Esophagus (tissue), 2 donors: ENCODE measurements around the gene TST. TPM values are rescaled to one million over a fixed set of nuclear protein-coding genes. Genes with fewer than 3 reads are reported as not detected.
A peak's percentile ranks its signal among the peaks of the same experiment; 100 is the strongest.

ENCODE experiments used
- H3K27ac ChIP-seq, 2 donors: one replicate each; pipeline ENCODE4 v1.5.1; 2013; ENCODE audit warnings: low read depth in 2 of 2, mild to moderate bottlenecking in 2 of 2, inconsistent platforms in 1 of 2, low read length in 1 of 2, moderate library complexity in 1 of 2
- H3K27me3 ChIP-seq, 2 donors: one replicate each; pipeline ENCODE4 v1.6.1; 2013; ENCODE audit warnings: low read length in 2 of 2, control low read depth in 1 of 2, mild to moderate bottlenecking in 1 of 2; ENCODE audit not compliant: insufficient read depth in 2 of 2, control insufficient read depth in 1 of 2
- H3K36me3 ChIP-seq, 2 donors: one replicate each; pipeline ENCODE4 v1.6.1; 2013; ENCODE audit warnings: low read length in 1 of 2; ENCODE audit not compliant: control insufficient read depth in 2 of 2, insufficient read depth in 2 of 2
- H3K4me1 ChIP-seq, 2 donors: one replicate each; pipeline ENCODE4 v1.6.1; 2013; ENCODE audit warnings: low read length in 1 of 2; ENCODE audit not compliant: control insufficient read depth in 2 of 2, insufficient read depth in 2 of 2
- H3K4me3 ChIP-seq, 2 donors: one replicate each; pipeline ENCODE4 v1.5.1; 2013; ENCODE audit warnings: low read length in 2 of 2, mild to moderate bottlenecking in 2 of 2, low read depth in 1 of 2, moderate library complexity in 1 of 2
- H3K9me3 ChIP-seq, 2 donors: one replicate each; pipeline ENCODE4 v1.6.1; 2013; ENCODE audit warnings: mild to moderate bottlenecking in 2 of 2, low read depth in 1 of 2, low read length in 1 of 2, moderate library complexity in 1 of 2; ENCODE audit not compliant: control insufficient read depth in 2 of 2, insufficient read depth in 1 of 2
- WGBS, 2 donors: extraction: QIAGEN DNeasy Blood & Tissue Kit; methylation state at CpG; one replicate each; pipeline ENCODE4 v1.1.7; 2013; 5-methylcytosine and 5-hydroxymethylcytosine counted together
- polyA plus RNA-seq, 2 donors: library from polyadenylated mRNA; stranded (reverse); fragments of 200-250 nt; gene quantifications; one replicate each; pipeline ENCODE4 v1.2.3, GENCODE V29; 2013
- donor health status: healthy with polysubstance abuse.
- donor health status: Bipolar disorder and iron deficiency.

The TST gene
- polyA plus RNA-seq, result 100 to 1,000 TPM; 108 to 140 TPM

DNA sequence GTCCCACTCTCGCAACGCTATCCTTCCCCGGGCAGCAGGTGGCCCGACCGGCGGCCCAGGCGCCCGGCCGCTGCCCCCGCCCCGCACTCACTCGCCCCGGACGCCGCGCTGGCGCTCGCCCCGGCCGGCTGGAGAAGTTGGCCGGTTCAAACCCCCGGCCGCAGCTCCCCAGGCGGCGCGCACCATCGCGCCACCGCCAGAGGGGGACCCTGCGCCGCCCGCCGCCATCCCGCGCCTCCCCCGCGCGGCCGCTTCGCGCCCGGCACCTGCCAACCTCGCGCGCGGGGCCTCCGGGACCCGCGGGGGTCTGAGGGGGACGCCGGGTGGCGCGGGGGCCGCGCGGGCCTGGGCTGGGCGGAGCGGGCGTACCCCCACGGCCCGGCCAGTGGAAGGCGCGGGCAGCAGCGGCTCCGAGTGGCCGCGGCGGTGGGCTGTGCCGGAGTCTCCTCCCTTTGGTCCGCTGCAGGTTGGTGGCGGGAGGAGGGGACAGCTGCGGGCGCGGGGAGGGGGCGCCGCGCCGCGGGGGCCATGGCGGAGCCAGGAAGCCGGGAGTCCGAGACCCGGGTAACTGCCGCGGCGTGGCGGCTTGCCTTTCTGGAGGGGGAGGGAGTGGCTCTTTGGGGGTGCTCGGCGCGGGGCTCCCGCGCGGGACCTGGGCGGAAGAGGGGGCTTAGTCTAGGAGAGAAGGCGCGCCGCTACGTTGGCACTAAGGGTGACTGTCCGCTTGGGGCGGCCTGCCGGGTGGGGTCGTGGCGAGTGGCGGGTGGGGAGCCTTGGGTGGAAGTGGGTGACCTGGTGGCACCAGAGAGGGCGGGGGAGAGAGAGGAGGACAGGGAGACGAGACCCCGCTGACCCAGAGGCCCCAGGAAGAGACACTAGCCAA is at the start of gene TST, which contains the start of gene MPST:
Gene TST, minus strand, starts transcription at position 139 of the 883 bp plus-strand sequence. CDS start 715 bp downstream, outside the sequence.
Gene MPST, plus strand, starts transcription at position 434 of the 883 bp plus-strand sequence. Its CDS starts 95 bp downstream, at position 529.
- Histone ChIP-seq H3K4me3 (peak within 1 kb of the TSS; percentile 82 to 83), H3K27ac (peak within 1 kb of the TSS; percentile 93 to 95), H3K27me3 (no peaks in the 10 kb centered on the region), H3K4me1 (peaks cover 9 to 25% of the 10 kb centered on the region in 2 donors), H3K9me3 (no peaks in the 10 kb centered on the region), H3K36me3 (peaks cover 0 to 18% of the 10 kb centered on the region in 2 donors)
- 1% methylated on average over 68 to 107 of the region's 107 CpGs for whole genome bisulfite sequencing, 2 donors

DNA sequence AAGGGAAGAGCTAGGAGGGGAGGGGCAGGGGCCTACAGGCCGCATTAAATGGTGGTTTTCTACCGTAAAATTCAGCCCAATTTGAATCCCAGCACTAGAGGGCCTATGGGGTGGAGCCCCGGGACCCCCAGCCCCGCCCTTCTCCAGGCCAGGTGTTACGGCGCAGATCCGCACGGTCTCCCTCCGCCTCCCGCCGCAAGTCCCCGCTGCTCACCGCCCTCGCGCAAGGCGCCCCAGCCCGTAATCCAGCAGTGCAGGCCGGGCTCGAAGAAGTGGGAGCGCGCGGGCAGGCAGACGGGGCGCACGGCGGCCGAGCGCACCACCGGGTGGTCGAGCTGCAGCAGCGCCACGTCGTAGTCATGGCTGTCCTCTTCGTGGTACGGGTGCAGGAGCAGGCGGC is 49.6 kb upstream of the TST start:
- 7 to 13% methylated on average over 34 to 36 of the region's 36 CpGs for WGBS, 2 donors

DNA sequence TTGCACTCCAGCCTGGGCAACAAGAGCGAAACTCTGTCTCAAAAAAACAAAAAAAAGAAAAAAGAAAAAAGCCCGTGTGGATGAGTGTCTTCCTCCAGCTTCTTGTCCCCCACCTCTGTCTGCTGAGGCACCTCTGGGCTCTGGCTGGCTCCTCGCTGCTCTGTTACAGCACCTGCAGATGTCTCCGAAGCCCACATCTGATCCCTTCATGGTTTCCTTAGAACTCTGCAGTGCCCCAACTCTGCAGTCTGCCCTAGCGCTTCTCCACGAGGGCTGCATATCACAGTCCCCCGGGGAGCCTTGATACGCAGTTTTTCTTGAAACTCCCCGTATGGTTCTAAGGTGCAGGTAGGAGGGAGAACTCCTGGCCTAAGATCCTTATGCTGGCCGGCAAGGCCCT is 48.2 kb upstream of the TST start:
- no peak overlapping the region for H3K27ac ChIP-seq

More for the DNA sequence above, 49.6 kb upstream of the TST start:
- Histone ChIP-seq H3K4me1 (peaks cover 0 to 3% of the 10 kb centered on the region in 2 donors), H3K36me3 (no peaks in the 10 kb centered on the region), H3K27me3 (peaks cover 0 to 4% of the 10 kb centered on the region in 2 donors), H3K9me3 (peaks cover 0 to 3% of the 10 kb centered on the region in 2 donors), H3K27ac (no peak overlapping the region), H3K4me3 (no peak overlapping the region)

DNA sequence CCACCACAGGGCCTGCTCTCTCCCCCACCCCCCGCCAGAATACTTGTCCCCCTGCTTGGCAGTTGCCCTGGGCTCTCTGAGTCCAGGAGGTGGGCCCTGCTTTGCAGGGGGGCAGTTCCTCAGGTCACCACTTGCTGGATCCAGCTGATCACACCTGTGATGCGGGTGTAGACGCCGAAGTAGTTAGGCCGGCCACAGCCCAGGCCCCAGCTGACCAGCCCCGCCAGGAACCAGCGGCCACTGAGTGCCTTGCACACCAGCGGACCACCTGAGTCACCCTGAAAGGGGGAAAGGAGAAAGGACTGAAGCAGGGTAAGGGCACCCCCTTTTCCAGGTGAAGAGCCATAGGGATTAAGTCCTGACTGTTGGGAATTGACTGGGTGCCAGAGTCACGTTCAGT is 46.7 kb upstream of the TST start:
- 86 to 90% methylated on average over 9 of the region's 9 CpGs for WGBS, 2 donors
- Histone ChIP-seq H3K27ac (no peak overlapping the region), H3K27me3 (peaks cover 0 to 4% of the 10 kb centered on the region in 2 donors), H3K9me3 (peaks cover 0 to 3% of the 10 kb centered on the region in 2 donors), H3K36me3 (no peaks in the 10 kb centered on the region), H3K4me3 (no peak overlapping the region), H3K4me1 (peaks cover 0 to 3% of the 10 kb centered on the region in 2 donors)

More for the DNA sequence above, 48.2 kb upstream of the TST start:
- H3K4me3 ChIP-seq, result no peak overlapping the region
- peaks cover 0 to 3% of the 10 kb centered on the region in 2 donors for H3K9me3 ChIP-seq
- H3K27me3 ChIP-seq, result peaks cover 0 to 4% of the 10 kb centered on the region in 2 donors
- H3K4me1 ChIP-seq, result peaks cover 0 to 3% of the 10 kb centered on the region in 2 donors
- H3K36me3 ChIP-seq, result no peaks in the 10 kb centered on the region
- WGBS, 2 donors, result 80 to 82% methylated on average over 10 of the region's 10 CpGs

DNA sequence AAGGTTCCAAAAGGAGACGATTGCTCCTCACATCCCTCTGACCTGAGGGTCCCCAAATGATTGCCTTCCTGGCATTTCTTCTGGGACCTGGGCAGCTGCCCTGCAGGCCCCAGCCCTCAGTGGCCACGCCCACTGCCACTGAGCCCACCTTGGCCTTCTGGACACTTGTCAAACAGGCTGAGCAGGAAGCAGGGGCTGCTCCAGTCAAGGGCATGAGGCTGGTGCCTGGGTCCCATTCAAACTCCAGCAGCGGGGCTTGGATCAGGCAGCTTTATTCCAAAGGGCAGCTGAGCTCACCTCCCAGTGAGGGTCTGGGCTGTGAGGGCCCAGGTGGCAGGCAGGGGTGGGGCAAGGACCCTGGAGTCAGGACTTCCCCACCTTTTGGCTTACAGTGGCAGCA is 45.9 kb upstream of the TST start:
- Histone ChIP-seq H3K4me3 (no peak overlapping the region), H3K36me3 (no peaks in the 10 kb centered on the region), H3K27me3 (peaks cover 0 to 4% of the 10 kb centered on the region in 2 donors), H3K9me3 (peaks cover 0 to 3% of the 10 kb centered on the region in 2 donors), H3K4me1 (peaks cover 0 to 3% of the 10 kb centered on the region in 2 donors), H3K27ac (no peak overlapping the region)
- 57 to 72% methylated on average over 3 of the region's 3 CpGs for WGBS, 2 donors

DNA sequence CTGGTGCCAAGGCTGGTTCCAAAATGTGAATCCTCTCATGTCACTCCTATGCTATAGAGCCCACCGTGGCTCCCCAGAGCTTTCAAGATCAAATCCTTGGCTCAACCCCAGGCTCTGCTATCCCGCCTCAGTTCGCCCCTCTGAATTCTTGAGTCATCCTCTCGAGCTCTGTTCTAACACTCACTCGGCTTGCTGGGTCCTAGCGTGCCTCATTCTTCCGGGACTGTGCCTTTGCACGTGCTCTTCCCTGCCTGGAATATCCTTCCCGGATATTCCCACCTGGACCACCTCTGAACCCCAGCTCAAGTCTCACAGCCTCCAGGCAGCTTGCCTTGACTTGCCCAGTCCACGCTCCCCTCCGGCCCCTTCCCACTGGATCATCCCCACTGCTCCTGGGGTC is 45.3 kb upstream of the TST start:
- peaks cover 0 to 3% of the 10 kb centered on the region in 2 donors for H3K4me1 ChIP-seq
- peaks cover 0 to 3% of the 10 kb centered on the region in 2 donors for H3K9me3 ChIP-seq
- 88 to 93% methylated on average over 11 of the region's 11 CpGs for WGBS, 2 donors

DNA sequence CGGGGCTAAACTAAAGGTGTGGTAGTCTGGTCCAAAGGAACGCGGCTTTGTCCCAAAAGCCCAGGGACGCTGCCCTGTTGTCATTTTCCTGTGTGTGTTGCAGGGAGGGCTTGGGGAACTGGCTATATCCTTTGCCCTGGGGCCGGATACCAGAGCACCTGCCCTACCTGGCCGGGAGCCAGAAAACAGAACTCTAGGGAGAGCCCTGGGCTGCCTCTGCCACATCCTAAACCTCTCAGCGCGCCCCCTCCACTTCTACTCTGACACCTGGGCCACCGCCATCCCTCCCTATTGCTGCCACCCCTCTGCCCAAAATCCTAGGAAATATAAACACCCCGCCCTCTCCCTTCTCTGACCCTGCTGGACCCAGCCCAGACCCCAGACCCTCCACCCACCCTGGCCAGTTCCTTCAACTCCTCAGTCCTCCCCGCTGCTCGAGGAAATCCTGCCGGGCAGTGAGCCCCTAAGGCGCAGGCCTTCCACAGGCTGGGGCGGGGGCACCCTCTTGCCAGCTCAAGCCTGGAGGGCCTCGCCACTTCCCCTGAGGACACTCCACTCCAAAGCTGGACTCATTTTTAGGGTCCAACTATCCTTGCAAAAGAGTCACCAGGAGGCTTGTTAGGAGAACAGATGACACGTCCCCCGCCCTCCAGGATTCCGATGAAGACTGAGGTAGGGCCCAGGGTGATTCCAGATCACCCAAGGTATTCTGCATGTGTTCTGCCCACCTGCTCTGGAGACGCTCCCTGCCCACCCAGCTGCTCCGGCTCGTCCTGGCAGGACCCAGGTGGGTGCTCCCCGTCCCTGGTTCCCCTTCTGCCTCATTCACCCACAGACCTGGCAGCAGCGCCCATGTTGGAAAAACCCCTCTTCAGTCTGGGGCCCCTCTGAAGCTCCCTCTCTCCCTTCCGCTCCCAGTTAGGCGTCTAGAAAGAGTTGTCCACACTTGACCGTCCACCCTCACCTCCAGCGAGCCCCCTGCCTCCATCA is 44.5 kb upstream of the TST start:
- Histone ChIP-seq H3K9me3 (peaks cover 0 to 3% of the 10 kb centered on the region in 2 donors), H3K27ac (no peak overlapping the region), H3K27me3 (no peaks in the 10 kb centered on the region), H3K36me3 (peaks cover 0 to 4% of the 10 kb centered on the region in 2 donors), H3K4me1 (no peaks in the 10 kb centered on the region), H3K4me3 (no peak overlapping the region)
- 81 to 86% methylated on average over 28 of the region's 28 CpGs for WGBS, 2 donors

More for the DNA sequence above, 45.3 kb upstream of the TST start:
- H3K27me3 ChIP-seq, result peaks cover 0 to 4% of the 10 kb centered on the region in 2 donors
- no peak overlapping the region for H3K4me3 ChIP-seq
- H3K36me3 ChIP-seq, result peaks cover 0 to 2% of the 10 kb centered on the region in 2 donors
- H3K27ac ChIP-seq, result no peak overlapping the region

DNA sequence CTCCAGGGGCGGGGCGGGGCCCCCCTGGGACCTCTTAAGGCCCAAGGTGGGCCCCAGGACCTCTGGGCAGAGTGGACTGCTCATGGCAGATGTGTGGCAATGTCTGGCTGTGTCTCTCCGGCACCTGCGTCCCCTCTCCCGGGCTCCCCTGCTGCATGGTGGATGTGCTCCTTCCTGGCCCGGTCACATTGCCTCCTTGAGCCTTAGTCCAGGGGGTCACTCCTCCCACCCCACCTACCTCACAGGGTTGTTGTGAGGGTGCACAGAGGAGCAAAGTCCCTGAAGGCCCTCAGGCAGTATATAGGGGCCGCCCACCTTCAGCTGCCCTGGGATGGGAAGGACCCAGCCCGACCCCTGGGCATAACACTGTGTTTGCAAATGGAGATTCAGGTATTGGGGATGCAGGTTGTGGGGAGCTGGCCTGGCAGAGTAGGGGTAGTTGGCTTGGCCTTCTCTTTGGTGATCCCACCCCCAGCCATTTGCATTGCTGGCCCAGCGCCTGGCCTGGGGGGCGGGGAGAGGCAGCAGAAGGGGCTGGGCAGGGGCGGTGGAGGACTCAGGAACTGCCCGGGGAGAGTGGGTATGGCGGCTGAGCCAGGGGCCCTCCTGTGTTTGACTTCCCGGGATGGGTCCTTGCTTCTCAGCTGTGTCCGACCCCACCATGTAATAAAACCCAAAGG is 43.6 kb upstream of the TST start:
- Histone ChIP-seq H3K4me1 (no peaks in the 10 kb centered on the region), H3K27ac (no peak overlapping the region), H3K36me3 (peaks cover 0 to 8% of the 10 kb centered on the region in 2 donors), H3K9me3 (peaks cover 0 to 3% of the 10 kb centered on the region in 2 donors), H3K4me3 (no peak overlapping the region), H3K27me3 (no peaks in the 10 kb centered on the region)
- 83 to 87% methylated on average over 15 of the region's 15 CpGs for WGBS, 2 donors

DNA sequence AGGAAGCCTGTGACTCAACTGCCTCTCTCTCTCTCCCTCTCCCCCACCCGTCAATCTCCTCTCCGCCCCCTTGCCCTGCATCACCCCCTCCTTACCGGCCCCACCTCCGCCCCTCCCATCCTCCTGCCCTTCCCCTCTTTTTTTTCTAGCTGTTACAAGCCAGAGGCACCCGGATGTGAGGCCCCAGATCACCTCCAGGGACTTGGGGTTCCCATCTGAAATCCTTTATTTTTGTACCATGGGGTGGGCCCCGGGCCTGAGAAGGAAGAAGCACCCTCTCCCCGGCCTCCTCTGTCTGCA is 43.1 kb upstream of the TST start:
- no peaks in the 10 kb centered on the region for H3K4me1 ChIP-seq
- H3K27ac ChIP-seq, result no peak overlapping the region
- no peaks in the 10 kb centered on the region for H3K9me3 ChIP-seq
- peaks cover 0 to 12% of the 10 kb centered on the region in 2 donors for H3K36me3 ChIP-seq
- no peak overlapping the region for H3K4me3 ChIP-seq
- 54 to 57% methylated on average over 7 of the region's 7 CpGs for WGBS, 2 donors
- H3K27me3 ChIP-seq, result no peaks in the 10 kb centered on the region
